Endothelial cell (in vitro differentiated cells): ENCODE results near the gene EIF4E2. TPM values are rescaled to one million over a fixed set of nuclear protein-coding genes. Genes with fewer than 3 reads are reported as not detected.

Experiments used
- DNase-seq: peaks from one replicate; pipeline ENCODE4 v3.0.0; 2021; ENCODE audit warnings: low spot score
- H3K27ac Mint-ChIP-seq: one replicate; pipeline ENCODE4 v1.8.0; 2021; ENCODE audit warnings: mixed read lengths, inconsistent platforms; ENCODE audit not compliant: unreplicated experiment
- H3K27me3 Mint-ChIP-seq: one replicate; pipeline ENCODE4 v1.8.0; 2021; ENCODE audit warnings: mild to moderate bottlenecking, moderate library complexity, mixed read lengths, inconsistent platforms; ENCODE audit not compliant: unreplicated experiment
- H3K36me3 Mint-ChIP-seq: one replicate; pipeline ENCODE4 v1.8.0; 2021; ENCODE audit warnings: mild to moderate bottlenecking, low read depth, mixed read lengths, inconsistent platforms; ENCODE audit not compliant: unreplicated experiment
- H3K4me1 Mint-ChIP-seq: one replicate; pipeline ENCODE4 v1.8.0; 2021; ENCODE audit warnings: mild to moderate bottlenecking, mixed read lengths, inconsistent platforms; ENCODE audit not compliant: unreplicated experiment
- H3K4me3 Mint-ChIP-seq: one replicate; pipeline ENCODE4 v1.8.0; 2021; ENCODE audit warnings: mild to moderate bottlenecking, mixed read lengths, inconsistent platforms; ENCODE audit not compliant: unreplicated experiment
- H3K9me3 Mint-ChIP-seq: one replicate; pipeline ENCODE4 v1.8.0; 2021; ENCODE audit warnings: mixed read lengths, inconsistent platforms; ENCODE audit not compliant: unreplicated experiment
- total RNA-seq: library from RNA; stranded (reverse); fragmentation: NEBNext Ultra II Directional; extraction: Animal tissue kit (Norgen Biotek cat#: 25700); gene quantifications from one replicate; pipeline ENCODE4 v1.2.1, GENCODE V29; 2021; ENCODE audit not compliant: unreplicated experiment
- TF ChIP-seq, protein P1 (sequence below): fragments of 200-600 bp; sonication (generic); IDR thresholded peaks from one replicate; pipeline ENCODE4 v1.5.0; 2021; ENCODE audit warnings: antibody characterized with exemption; ENCODE audit not compliant: unreplicated experiment

The EIF4E2 gene
- total RNA-seq, 1 donor from 2014 or later, result 94.8 TPM

DNA sequence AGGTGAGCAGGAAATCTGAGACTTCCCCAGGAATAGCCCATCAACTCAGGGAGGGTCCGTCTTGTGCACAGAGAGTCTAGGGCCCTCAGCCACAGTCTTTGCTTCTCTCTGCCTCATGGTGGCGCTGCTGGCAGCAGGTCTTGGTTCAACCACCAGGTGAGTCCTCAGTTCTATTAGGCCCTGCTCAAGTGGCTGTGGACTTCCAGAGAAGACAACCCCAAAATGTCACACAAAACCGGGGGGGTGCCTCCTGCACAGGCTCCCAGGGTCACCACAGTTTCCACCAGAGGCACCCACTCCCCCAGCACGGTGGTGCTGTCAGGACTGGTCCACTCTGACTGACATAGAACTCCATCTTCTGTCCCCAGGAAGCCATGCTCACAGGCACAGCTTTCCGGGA, 13.4 kb upstream of the EIF4E2 start:
- H3K4me3 Mint-ChIP-seq, result no peak overlapping the region
- H3K27ac Mint-ChIP-seq, result no peak overlapping the region
- DNase-seq, result peak; percentile 40
- H3K4me1 Mint-ChIP-seq, result peaks cover 5% of the 10 kb centered on the region
- TF ChIP-seq, protein P1, sequence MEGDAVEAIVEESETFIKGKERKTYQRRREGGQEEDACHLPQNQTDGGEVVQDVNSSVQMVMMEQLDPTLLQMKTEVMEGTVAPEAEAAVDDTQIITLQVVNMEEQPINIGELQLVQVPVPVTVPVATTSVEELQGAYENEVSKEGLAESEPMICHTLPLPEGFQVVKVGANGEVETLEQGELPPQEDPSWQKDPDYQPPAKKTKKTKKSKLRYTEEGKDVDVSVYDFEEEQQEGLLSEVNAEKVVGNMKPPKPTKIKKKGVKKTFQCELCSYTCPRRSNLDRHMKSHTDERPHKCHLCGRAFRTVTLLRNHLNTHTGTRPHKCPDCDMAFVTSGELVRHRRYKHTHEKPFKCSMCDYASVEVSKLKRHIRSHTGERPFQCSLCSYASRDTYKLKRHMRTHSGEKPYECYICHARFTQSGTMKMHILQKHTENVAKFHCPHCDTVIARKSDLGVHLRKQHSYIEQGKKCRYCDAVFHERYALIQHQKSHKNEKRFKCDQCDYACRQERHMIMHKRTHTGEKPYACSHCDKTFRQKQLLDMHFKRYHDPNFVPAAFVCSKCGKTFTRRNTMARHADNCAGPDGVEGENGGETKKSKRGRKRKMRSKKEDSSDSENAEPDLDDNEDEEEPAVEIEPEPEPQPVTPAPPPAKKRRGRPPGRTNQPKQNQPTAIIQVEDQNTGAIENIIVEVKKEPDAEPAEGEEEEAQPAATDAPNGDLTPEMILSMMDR, result peak; percentile 53
- H3K36me3 Mint-ChIP-seq, result peaks cover 4% of the 10 kb centered on the region
- H3K9me3 Mint-ChIP-seq, result peaks cover 3% of the 10 kb centered on the region
- peaks cover 7% of the 10 kb centered on the region for H3K27me3 Mint-ChIP-seq

DNA sequence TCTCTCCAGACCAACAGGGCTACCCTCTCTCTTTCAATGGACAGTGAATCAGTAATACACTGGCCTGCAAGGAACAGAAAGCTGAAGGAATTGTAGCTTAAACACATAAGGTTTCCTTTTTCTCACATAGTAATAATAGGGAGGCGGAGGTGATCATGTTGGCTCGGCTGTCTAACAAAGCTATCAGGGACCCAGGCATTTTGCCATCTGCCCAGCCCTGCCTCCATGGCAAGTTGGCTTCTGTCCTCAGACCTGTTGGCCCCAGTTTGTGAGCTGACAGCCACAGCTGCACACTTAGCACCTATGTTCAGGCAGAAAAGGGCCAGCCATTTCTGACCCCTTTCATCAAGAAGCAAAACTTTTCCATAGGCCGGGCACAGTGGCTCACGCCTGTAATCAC, 13.0 kb upstream of the EIF4E2 start:
- TF ChIP-seq, protein P1, result no peak
- peaks cover 5% of the 10 kb centered on the region for H3K4me1 Mint-ChIP-seq
- no peak overlapping the region for H3K4me3 Mint-ChIP-seq
- H3K9me3 Mint-ChIP-seq, result peaks cover 3% of the 10 kb centered on the region
- no peak overlapping the region for H3K27ac Mint-ChIP-seq
- H3K27me3 Mint-ChIP-seq, result peaks cover 7% of the 10 kb centered on the region
- peaks cover 4% of the 10 kb centered on the region for H3K36me3 Mint-ChIP-seq
- DNase-seq, result no peak

DNA sequence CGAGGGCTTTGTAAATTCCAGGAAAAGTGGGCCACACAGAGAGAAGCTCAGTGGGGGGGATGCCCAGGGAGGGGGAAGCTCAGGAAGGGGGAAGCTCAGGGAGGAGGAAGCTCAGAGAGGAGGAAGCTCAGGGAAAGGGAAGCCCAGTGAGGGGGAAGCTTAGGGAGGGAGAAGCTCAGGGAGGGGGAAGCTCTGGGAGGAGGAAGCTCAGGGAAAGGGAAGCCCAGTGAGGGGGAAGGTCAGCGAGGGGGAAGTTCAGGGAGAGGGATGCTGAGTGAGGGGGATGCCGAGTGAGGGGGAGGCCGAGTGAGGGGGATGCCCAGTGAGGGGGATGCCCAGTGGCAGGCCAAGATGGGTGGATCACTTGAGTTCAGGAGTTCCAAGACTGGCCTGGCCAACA, 11.8 kb upstream of the EIF4E2 start:
- TF ChIP-seq, protein P1, result no peak
- H3K27me3 Mint-ChIP-seq, result peaks cover 7% of the 10 kb centered on the region
- no peak overlapping the region for H3K4me3 Mint-ChIP-seq
- DNase-seq, result no peak
- H3K27ac Mint-ChIP-seq, result no peak overlapping the region
- H3K9me3 Mint-ChIP-seq, result peaks cover 3% of the 10 kb centered on the region
- H3K4me1 Mint-ChIP-seq, result peaks cover 5% of the 10 kb centered on the region
- H3K36me3 Mint-ChIP-seq, result peaks cover 5% of the 10 kb centered on the region

DNA sequence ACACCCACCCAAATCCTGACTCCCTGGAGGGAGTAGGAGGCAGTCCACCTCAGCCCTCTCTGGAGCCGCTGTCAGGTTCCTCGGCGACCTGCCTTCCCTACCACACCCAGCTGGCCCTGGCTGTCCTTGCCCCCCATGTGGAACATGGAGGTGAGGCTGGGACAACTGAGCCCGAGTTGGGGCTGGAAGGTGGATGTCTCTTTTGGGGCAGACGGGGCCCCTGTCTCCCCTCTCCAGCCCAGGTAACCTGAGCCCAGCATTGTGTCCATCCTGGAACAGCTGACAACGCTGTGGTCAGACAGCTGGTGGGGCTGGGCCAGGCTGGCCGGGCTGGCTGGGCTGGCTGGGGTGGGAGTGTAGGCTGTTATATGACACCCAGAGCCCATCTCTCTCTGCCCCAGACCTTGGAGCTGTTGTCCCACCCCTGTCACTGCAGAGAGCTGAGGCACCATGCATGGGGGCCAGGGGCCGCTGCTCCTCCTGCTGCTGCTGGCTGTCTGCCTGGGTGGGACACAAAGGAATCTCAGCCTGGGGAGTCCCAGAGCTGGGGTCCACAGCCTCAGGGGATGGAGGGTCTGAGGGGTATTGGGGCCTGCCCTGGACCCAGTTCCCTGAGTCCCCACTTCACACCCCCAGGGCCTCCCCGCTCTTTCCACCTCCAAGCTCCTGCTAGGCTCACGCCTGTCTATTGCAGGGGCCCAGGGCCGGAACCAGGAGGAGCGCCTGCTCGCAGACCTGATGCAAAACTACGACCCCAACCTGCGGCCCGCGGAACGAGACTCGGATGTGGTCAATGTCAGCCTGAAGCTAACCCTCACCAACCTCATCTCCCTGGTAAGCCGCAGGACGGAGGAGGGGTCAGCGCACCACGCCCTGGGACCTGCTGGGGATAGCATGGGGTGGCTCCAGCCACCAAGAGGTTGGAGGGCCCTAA, 10.9 kb upstream of the EIF4E2 start, which contains the start of gene CHRNG:
TSS of gene CHRNG (plus strand) at position 395 of the 934 bp plus-strand sequence. CDS start at position 451, 56 bp downstream.
- no peak within 1 kb of the TSS for H3K4me3 Mint-ChIP-seq
- H3K27ac Mint-ChIP-seq, result no peak within 1 kb of the TSS
- H3K4me1 Mint-ChIP-seq, result peaks cover 5% of the 10 kb centered on the region
- H3K9me3 Mint-ChIP-seq, result peaks cover 3% of the 10 kb centered on the region
- TF ChIP-seq, protein P1, result no peak
- H3K36me3 Mint-ChIP-seq, result peaks cover 8% of the 10 kb centered on the region
- peaks cover 6% of the 10 kb centered on the region for H3K27me3 Mint-ChIP-seq
- no peak for DNase-seq
